Caco-2 (cell line): Measurements from ENCODE around the gene PDE6G. TPM values are rescaled to one million over a fixed set of nuclear protein-coding genes. Genes with fewer than 3 reads are reported as not detected.
A peak's percentile ranks its signal among the peaks of the same experiment; 100 is the strongest.

ENCODE experiments used
- BruUV-seq: library from RNA; stranded (reverse); fragments of 400-500 nt; replicated peaks from 2 replicates; lab custom pipeline; 2021; lab: Mats Ljungman, UMichigan
- CTCF ChIA-PET: fragments of 300-600 bp; sonication (Branson Sonifier 250); formaldehyde crosslinking; loops from one replicate; lab custom pipeline; 2022; ENCODE audit warnings: antibody characterized with exemption; lab: Charles Lee
- POLR2A ChIA-PET: fragments of 300-600 bp; sonication (Branson Sonifier 250); formaldehyde crosslinking; loops from one replicate; lab custom pipeline; 2022; ENCODE audit warnings: antibody characterized with exemption; lab: Charles Lee
- DNase-seq, 2 experiments: peaks; one replicate each; pipeline versions ENCODE4 v3.0.0 to v3.0.0-alpha.2; 2020 to 2022
- H3K27me3 ChIP-seq: replicated peaks from 2 replicates; pipeline ENCODE4 v1.6.0; 2011; ENCODE audit warnings: low read length; ENCODE audit not compliant: control insufficient read depth, insufficient read depth
- H3K36me3 ChIP-seq: 2 replicates; pipeline ENCODE4 v1.5.1; 2011; ENCODE audit warnings: low read length; ENCODE audit not compliant: control insufficient read depth, insufficient read depth
- H3K4me1 ChIP-seq: fragments of 250-450 bp; sonication (Bioruptor Pico); 2 replicates; pipeline ENCODE4 v1.5.1; 2020; ENCODE audit warnings: mild to moderate bottlenecking
- H3K4me3 ChIP-seq: 2 replicates; pipeline ENCODE4 v1.5.1; 2011; ENCODE audit warnings: low read depth, mild to moderate bottlenecking, control low read depth, low read length
- H3K9me3 ChIP-seq: fragments of 250-450 bp; sonication (Bioruptor Pico); 2 replicates; pipeline ENCODE4 v1.5.1; 2020; ENCODE audit warnings: mild to moderate bottlenecking, moderate library complexity
- H3K27ac Mint-ChIP-seq: one replicate; pipeline ENCODE4 v1.8.0; 2022; ENCODE audit warnings: mixed read lengths; ENCODE audit not compliant: unreplicated experiment
- H3K27me3 Mint-ChIP-seq: one replicate; pipeline ENCODE4 v1.8.0; 2022; ENCODE audit warnings: mixed read lengths; ENCODE audit not compliant: insufficient read depth, unreplicated experiment
- H3K36me3 Mint-ChIP-seq: one replicate; pipeline ENCODE4 v1.8.0; 2022; ENCODE audit warnings: mild to moderate bottlenecking, mixed read lengths; ENCODE audit not compliant: insufficient read depth, unreplicated experiment
- H3K4me1 Mint-ChIP-seq: one replicate; pipeline ENCODE4 v1.8.0; 2022; ENCODE audit warnings: low read depth, mixed read lengths; ENCODE audit not compliant: unreplicated experiment
- H3K4me3 Mint-ChIP-seq: one replicate; pipeline ENCODE4 v1.8.0; 2022; ENCODE audit warnings: mild to moderate bottlenecking, moderate library complexity, mixed read lengths; ENCODE audit not compliant: unreplicated experiment
- H3K9me3 Mint-ChIP-seq: one replicate; pipeline ENCODE4 v1.8.0; 2022; ENCODE audit warnings: mixed read lengths; ENCODE audit not compliant: unreplicated experiment
- CTCF ChIP-seq, 2 experiments: fragments of 200-600 bp in 1 of 2; IDR thresholded peaks; 1 replicate in 1 of 2; 2 replicates in 1 of 2; pipeline versions ENCODE4 v1.5.1 to v1.8.0; 2011 to 2022; ENCODE audit warnings: antibody characterized with exemption in 1 of 2, control low read depth in 1 of 2, inconsistent platforms in 1 of 2, low read depth in 1 of 2, low read length in 1 of 2, mild to moderate bottlenecking in 1 of 2, moderate library complexity in 1 of 2; ENCODE audit not compliant: insufficient read depth in 1 of 2, severe bottlenecking in 1 of 2, unreplicated experiment in 1 of 2
- intact Hi-C: fragments of 100-400 bp; cut with micrococcal nuclease; formaldehyde crosslinking; loops from one replicate; pipeline ENCODE4 v1.10.0; 2022; ENCODE audit not compliant: unreplicated experiment
- total RNA-seq: library from RNA; stranded (reverse); gene quantifications from 2 replicates; pipeline ENCODE4 v1.2.3, GENCODE V29; 2022

Gene PDE6G
- total RNA-seq, 1 experiment from 2014 or later, result not detected

DNA sequence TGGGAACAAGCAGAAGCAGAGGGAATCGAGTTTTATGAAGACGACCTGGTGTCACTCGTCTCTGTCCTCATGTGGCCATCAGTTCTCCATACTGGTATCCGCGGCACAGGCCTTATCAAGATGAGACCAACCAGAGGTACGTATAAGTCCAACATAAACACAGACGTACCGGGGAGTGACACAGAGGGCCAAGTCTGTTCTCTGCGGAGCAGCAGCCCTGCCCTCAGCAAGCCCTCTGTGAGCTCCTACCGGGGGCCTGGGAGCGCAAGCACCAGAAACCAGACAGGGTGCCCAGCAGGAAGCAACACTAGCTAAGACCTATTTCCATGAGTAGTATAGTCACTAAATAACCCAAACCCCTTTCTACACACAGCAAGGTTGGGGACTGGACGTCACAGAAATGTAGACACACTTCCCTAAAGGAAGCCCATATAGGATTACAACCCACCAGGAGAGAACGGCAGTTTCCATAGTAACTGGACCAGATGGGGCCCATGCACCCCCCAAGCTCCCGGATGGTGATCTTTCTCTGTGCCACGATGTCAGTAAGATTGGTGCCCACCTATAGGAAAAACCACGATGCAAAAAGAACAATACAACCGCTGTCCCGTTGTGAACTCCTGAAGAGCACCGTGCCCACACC is 26.3 kb upstream of the PDE6G start:
- POLR2A ChIA-PET, result interaction anchor here (0.7 to 1.6 kb wide), 4 partner anchors 15 to 25 kb away, joined by 3 to 45 read pairs (median 5); partner anchors contain the start of gene MRPL12
- peaks cover 36% of the 10 kb centered on the region for H3K36me3 Mint-ChIP-seq
- H3K36me3 ChIP-seq, result peaks cover 2% of the 10 kb centered on the region
- no peaks in the 10 kb centered on the region for H3K9me3 Mint-ChIP-seq
- peak overlapping the region; percentile 97 for H3K4me3 Mint-ChIP-seq
- peak overlapping the region; percentile 95 for H3K27ac Mint-ChIP-seq
- no peaks in the 10 kb centered on the region for H3K9me3 ChIP-seq
- TF ChIP-seq CTCF (IDR thresholded peaks at IDR 0.05; ENCODE audit: insufficient read depth in 1 of 2, low read depth in 1 of 2, low read length in 1 of 2, severe bottlenecking in 1 of 2, unreplicated experiment in 1 of 2), result no peak
- no peak for DNase-seq
- intact Hi-C loops, result loop anchor here (1.0 kb wide), 1 partner anchor 21 kb away; the partner anchor contains the start of gene MRPL12
- no peaks in the 10 kb centered on the region for H3K27me3 ChIP-seq
- H3K4me1 Mint-ChIP-seq, result no peaks in the 10 kb centered on the region
- no peaks in the 10 kb centered on the region for H3K27me3 Mint-ChIP-seq
- CTCF ChIA-PET, result no interaction called here
- BruUV-seq, result no TSS peak
- H3K4me3 ChIP-seq, result peak overlapping the region; percentile 89
- H3K4me1 ChIP-seq, result 0 out of 2 replicates have a peak, but pooled peaks cover 10% of the 10 kb centered on the region

DNA sequence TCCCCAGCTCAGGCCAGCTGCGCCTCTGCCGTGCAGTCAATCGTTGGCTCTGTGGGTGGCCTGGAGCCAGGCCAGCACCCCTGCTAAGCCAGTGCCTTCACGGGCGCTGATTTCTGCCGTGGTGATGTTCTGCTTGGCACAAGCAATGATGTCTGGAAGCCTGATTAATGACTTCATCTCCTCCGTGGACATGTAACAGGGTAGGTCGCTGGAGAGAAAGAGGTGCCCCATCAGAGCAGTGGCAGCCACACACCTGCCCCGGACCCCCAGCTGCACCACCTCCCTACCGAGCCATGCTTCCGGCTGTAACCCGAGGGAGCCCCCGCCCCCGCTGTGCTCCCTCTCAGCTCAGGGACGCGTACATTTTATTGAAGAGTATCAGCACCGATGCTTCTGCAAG is 25.3 kb upstream of the PDE6G start:
- Mint-ChIP-seq H3K27me3 (no peaks in the 10 kb centered on the region), H3K27ac (no peak overlapping the region), H3K36me3 (peaks cover 38% of the 10 kb centered on the region), H3K4me1 (no peaks in the 10 kb centered on the region), H3K9me3 (no peaks in the 10 kb centered on the region), H3K4me3 (peak overlapping the region; percentile 97)
- CTCF ChIA-PET, result no interaction called here
- intact Hi-C loops, result no loop called here
- TF ChIP-seq CTCF (IDR thresholded peaks at IDR 0.05; ENCODE audit: insufficient read depth in 1 of 2, low read depth in 1 of 2, low read length in 1 of 2, severe bottlenecking in 1 of 2, unreplicated experiment in 1 of 2), result no peak
- Histone ChIP-seq H3K4me3 (no peak overlapping the region), H3K9me3 (no peaks in the 10 kb centered on the region), H3K36me3 (no peaks in the 10 kb centered on the region; the same call in none of the 2 replicates), H3K27me3 (no peaks in the 10 kb centered on the region), H3K4me1 (0 out of 2 replicates have a peak, but pooled peaks cover 10% of the 10 kb centered on the region)
- POLR2A ChIA-PET, result no interaction called here
- BruUV-seq, result no TSS peak
- no peak for DNase-seq

- peaks cover 5% of the 10 kb centered on the region for H3K4me1 Mint-ChIP-seq
These were observed 23.8 kb upstream of the PDE6G start for GRCh38 chr17:81680150-81680549.

More at GRCh38 chr17:81680150-81680549, 23.8 kb upstream of the PDE6G start:
- Histone ChIP-seq H3K27me3 (no peaks in the 10 kb centered on the region), H3K4me1 (0 out of 2 replicates have a peak, but pooled peaks cover 8% of the 10 kb centered on the region), H3K36me3 (no peaks in the 10 kb centered on the region; the same call in 1 of the 2 replicates), H3K9me3 (no peaks in the 10 kb centered on the region), H3K4me3 (no peak overlapping the region)
- Mint-ChIP-seq H3K4me3 (no peak overlapping the region), H3K36me3 (peaks cover 40% of the 10 kb centered on the region), H3K9me3 (no peaks in the 10 kb centered on the region), H3K27ac (no peak overlapping the region), H3K27me3 (no peaks in the 10 kb centered on the region)
- no peak for TF ChIP-seq CTCF (IDR thresholded peaks at IDR 0.05; ENCODE audit: insufficient read depth in 1 of 2, low read depth in 1 of 2, low read length in 1 of 2, severe bottlenecking in 1 of 2, unreplicated experiment in 1 of 2)
- no peak for DNase-seq
- intact Hi-C loops, result no loop called here
- BruUV-seq, result no TSS peak
- CTCF ChIA-PET, result no interaction called here
- POLR2A ChIA-PET, result no interaction called here
